Measurements from ENCODE around the gene SCAMP5.

The SCAMP5 gene

GRCh38 chr15:75030424-75030823, 35.1 kb downstream of the SCAMP5 start:
- no peak for DNase-seq (ENCODE audit: low spot score in 2 of 2)
- H3K4me3 ChIP-seq: no peak overlapping the region
- H3K9me3 ChIP-seq: no peaks in the 10 kb centered on the region
- peaks cover 3% of the 10 kb centered on the region for H3K4me1 ChIP-seq
- H3K27me3 ChIP-seq (ENCODE audit: low read depth): no peaks in the 10 kb centered on the region
- peaks cover 19% of the 10 kb centered on the region for H3K36me3 ChIP-seq (replicated peaks)
- in situ Hi-C loops (cut with MboI; ENCODE audit: low sequenced_read_pairs): no loop called here

DNA sequence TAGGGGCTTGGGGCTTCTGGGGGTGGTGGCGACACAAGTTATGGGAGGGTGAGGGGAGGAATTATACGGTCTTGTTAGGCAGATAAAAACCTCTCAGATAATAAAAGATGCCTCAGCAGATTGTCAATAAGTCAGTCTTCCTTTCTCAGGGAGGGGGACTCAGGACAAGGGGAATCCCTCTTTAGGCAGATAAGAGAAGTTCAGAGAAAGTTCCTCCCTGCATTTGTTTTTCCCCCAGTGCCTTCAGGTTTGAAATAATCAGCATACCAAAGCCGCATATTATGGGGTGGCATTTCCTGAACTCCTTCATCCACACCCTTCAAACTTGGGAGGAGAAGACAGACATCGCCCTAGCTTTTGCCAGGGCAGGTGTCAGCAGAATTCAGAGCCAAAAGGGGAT, 36.5 kb downstream of the SCAMP5 start:
- H3K36me3 ChIP-seq (replicated peaks): peaks cover 13% of the 10 kb centered on the region
- in situ Hi-C loops (cut with MboI; ENCODE audit: low sequenced_read_pairs): no loop called here
- peaks cover 3% of the 10 kb centered on the region for H3K4me1 ChIP-seq
- no peaks in the 10 kb centered on the region for H3K9me3 ChIP-seq
- no peaks in the 10 kb centered on the region for H3K27me3 ChIP-seq (ENCODE audit: low read depth)
- DNase-seq (ENCODE audit: low spot score in 2 of 2): no peak
- H3K4me3 ChIP-seq: no peak overlapping the region

GRCh38 chr15:75032395-75032794, 37.0 kb downstream of the SCAMP5 start:
- in situ Hi-C loops (cut with MboI; ENCODE audit: low sequenced_read_pairs): no loop called here
- H3K27me3 ChIP-seq (ENCODE audit: low read depth): no peaks in the 10 kb centered on the region
- H3K4me1 ChIP-seq: peaks cover 3% of the 10 kb centered on the region
- no peaks in the 10 kb centered on the region for H3K9me3 ChIP-seq
- H3K4me3 ChIP-seq: no peak overlapping the region
- DNase-seq (ENCODE audit: low spot score in 2 of 2): no peak
- H3K36me3 ChIP-seq (replicated peaks): peaks cover 13% of the 10 kb centered on the region

GRCh38 chr15:75033809-75034208, 38.4 kb downstream of the SCAMP5 start:
- Histone ChIP-seq H3K27me3 (ENCODE audit: low read depth) (no peaks in the 10 kb centered on the region), H3K4me1 (peaks cover 3% of the 10 kb centered on the region), H3K36me3 (replicated peaks) (peaks cover 19% of the 10 kb centered on the region), H3K9me3 (no peaks in the 10 kb centered on the region), H3K4me3 (no peak overlapping the region)
- no peak for DNase-seq (ENCODE audit: low spot score in 2 of 2)
- in situ Hi-C loops (cut with MboI; ENCODE audit: low sequenced_read_pairs): no loop called here

GRCh38 chr15:75034615-75035014, 39.3 kb downstream of the SCAMP5 start:
- H3K27me3 ChIP-seq (ENCODE audit: low read depth): no peaks in the 10 kb centered on the region
- H3K9me3 ChIP-seq: no peaks in the 10 kb centered on the region
- peaks cover 19% of the 10 kb centered on the region for H3K36me3 ChIP-seq (replicated peaks)
- in situ Hi-C loops (cut with MboI; ENCODE audit: low sequenced_read_pairs): no loop called here
- H3K4me1 ChIP-seq: peaks cover under 1% of the 10 kb centered on the region
- no peak for DNase-seq (ENCODE audit: low spot score in 2 of 2)
- no peak overlapping the region for H3K4me3 ChIP-seq

GRCh38 chr15:75036212-75036616, 40.9 kb downstream of the SCAMP5 start:
- Histone ChIP-seq H3K36me3 (replicated peaks) (peaks cover 6% of the 10 kb centered on the region), H3K4me3 (no peak overlapping the region), H3K4me1 (no peaks in the 10 kb centered on the region; the same call in 1 of the 2 replicates), H3K9me3 (no peaks in the 10 kb centered on the region), H3K27me3 (ENCODE audit: low read depth) (no peaks in the 10 kb centered on the region)
- in situ Hi-C loops (cut with MboI; ENCODE audit: low sequenced_read_pairs): no loop called here
- DNase-seq (ENCODE audit: low spot score in 2 of 2): peak in 1 of 2 experiments; percentile 49

DNA sequence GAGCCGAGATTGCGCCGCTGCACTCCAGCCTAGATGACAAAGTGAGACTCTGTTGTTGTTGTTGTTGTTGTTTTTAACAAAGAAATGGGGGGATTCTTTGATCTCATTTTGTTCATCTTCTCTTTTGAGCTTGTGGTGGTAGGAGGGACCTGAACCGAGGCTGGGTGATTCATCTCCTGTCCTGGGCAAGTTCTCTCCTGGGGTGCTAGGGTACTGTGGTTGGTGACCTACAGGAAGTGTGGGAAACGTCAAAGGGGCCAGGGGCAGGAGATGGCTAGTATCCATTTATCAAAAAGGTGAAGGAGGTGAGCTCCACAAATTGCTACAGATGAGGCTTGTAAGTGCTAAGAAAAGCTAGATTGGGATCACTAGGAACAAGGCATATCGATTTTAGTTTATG, 42.3 kb downstream of the SCAMP5 start:
- Histone ChIP-seq H3K9me3 (no peaks in the 10 kb centered on the region), H3K4me1 (no peaks in the 10 kb centered on the region), H3K4me3 (no peak overlapping the region), H3K36me3 (replicated peaks) (peaks cover 12% of the 10 kb centered on the region), H3K27me3 (ENCODE audit: low read depth) (no peaks in the 10 kb centered on the region)
- no peak for DNase-seq (ENCODE audit: low spot score in 2 of 2)
- in situ Hi-C loops (cut with MboI; ENCODE audit: low sequenced_read_pairs): no loop called here

- in situ Hi-C loops (cut with MboI; ENCODE audit: low sequenced_read_pairs): no loop called here
- Histone ChIP-seq H3K4me1 (no peaks in the 10 kb centered on the region), H3K9me3 (no peaks in the 10 kb centered on the region), H3K27me3 (ENCODE audit: low read depth) (no peaks in the 10 kb centered on the region), H3K4me3 (no peak overlapping the region), H3K36me3 (replicated peaks) (peaks cover 14% of the 10 kb centered on the region)
- DNase-seq (ENCODE audit: low spot score in 2 of 2): no peak
Observed at GRCh38 chr15:75038231-75038630, 42.9 kb downstream of the SCAMP5 start.

DNA sequence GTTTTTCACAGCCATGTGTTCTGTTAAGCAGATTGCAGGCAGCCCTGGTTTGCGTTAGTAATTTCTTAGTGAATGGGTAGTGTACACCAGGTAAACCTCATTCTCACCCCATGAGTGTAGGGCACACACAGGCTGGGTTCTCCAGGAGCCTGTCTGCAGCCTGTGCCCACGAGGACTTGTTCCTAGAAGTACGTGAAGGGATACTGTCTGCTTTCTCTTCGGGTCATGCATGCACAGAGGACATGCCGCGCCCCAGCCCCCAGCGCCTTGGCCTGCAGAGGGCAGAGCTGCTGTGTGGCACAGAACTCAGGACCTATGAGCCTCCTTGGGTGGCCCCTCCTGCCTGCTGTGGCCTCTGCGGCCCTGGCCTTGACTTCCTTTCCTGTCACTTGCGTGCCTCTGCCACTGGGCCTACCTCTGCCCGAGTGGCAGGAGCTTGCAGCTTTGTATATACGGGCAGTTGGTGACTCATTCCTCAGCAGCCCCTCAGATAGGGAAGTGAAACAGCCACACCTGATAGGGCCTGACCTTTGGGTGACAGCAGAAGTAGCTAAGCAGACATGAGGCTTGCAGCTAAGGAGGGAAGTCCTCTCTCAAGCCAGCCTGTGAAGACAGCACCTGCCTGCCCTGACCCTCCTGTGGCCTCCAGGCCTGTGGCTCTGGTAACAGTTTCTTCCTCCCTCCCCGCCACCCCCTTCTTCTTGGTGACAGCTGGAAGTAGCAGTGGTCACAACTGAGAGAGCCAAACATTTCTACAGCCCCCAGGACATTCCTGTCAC, 47.6 kb downstream of the SCAMP5 start:
- no peaks in the 10 kb centered on the region for H3K27me3 ChIP-seq (ENCODE audit: low read depth)
- no peak overlapping the region for H3K4me3 ChIP-seq
- H3K4me1 ChIP-seq: no peaks in the 10 kb centered on the region; the same call in 1 of the 2 replicates
- H3K9me3 ChIP-seq: no peaks in the 10 kb centered on the region
- in situ Hi-C loops (cut with MboI; ENCODE audit: low sequenced_read_pairs): no loop called here
- peaks cover 23% of the 10 kb centered on the region for H3K36me3 ChIP-seq (replicated peaks)
- peak in 1 of 2 experiments; percentile 63 for DNase-seq (ENCODE audit: low spot score in 2 of 2)

GRCh38 chr15:75043509-75044257, 48.3 kb downstream of the SCAMP5 start:
- H3K4me1 ChIP-seq: no peaks in the 10 kb centered on the region; the same call in 1 of the 2 replicates
- in situ Hi-C loops (cut with MboI; ENCODE audit: low sequenced_read_pairs): no loop called here
- no peak overlapping the region for H3K4me3 ChIP-seq
- H3K36me3 ChIP-seq (replicated peaks): peaks cover 28% of the 10 kb centered on the region
- DNase-seq (ENCODE audit: low spot score in 2 of 2): no peak
- no peaks in the 10 kb centered on the region for H3K27me3 ChIP-seq (ENCODE audit: low read depth)
- H3K9me3 ChIP-seq: no peaks in the 10 kb centered on the region

- H3K4me1 ChIP-seq: no peaks in the 10 kb centered on the region; the same call in 1 of the 2 replicates
- no peaks in the 10 kb centered on the region for H3K9me3 ChIP-seq
- no peak for DNase-seq (ENCODE audit: low spot score in 2 of 2)
- no peaks in the 10 kb centered on the region for H3K27me3 ChIP-seq (ENCODE audit: low read depth)
- in situ Hi-C loops (cut with MboI; ENCODE audit: low sequenced_read_pairs): no loop called here
- H3K4me3 ChIP-seq: no peak overlapping the region
- peaks cover 35% of the 10 kb centered on the region for H3K36me3 ChIP-seq (replicated peaks)
Observed at GRCh38 chr15:75044258-75044878, 49.0 kb downstream of the SCAMP5 start.

DNA sequence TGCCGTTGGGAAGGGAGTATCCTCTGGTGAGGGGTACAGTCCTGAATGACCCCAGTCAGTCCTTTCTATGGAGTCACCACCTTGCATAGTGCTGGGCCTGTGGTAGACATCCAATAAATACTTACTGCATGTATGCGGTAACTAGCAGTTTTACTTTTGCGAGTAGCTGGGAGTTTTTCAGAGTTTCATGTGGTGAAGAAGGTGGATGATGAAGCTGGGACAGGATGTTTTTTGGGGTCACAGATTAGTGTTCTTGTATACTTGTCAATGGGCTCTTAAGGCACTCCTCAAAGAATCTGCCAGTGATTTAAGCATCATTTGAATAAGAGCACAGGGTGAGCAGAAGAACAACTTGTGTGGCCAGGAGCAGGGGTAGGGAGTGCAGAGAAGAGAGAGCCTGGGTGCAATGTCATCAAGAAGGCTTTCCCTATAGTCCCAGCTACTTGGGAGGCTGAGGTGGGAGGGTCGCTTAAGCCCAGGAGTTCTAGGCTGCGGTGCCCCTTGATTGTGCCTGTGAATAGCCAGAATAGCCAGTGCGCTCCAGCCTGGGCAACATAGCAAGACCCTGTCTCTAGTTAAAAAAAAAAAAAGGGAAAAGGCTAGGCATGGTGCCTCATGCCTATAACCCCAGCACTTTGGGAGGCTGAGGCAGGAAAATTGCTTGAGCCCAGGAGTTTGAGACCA, 50.1 kb downstream of the SCAMP5 start:
- Histone ChIP-seq H3K4me3 (no peak overlapping the region), H3K27me3 (ENCODE audit: low read depth) (no peaks in the 10 kb centered on the region), H3K9me3 (no peaks in the 10 kb centered on the region), H3K4me1 (no peaks in the 10 kb centered on the region; the same call in 1 of the 2 replicates), H3K36me3 (replicated peaks) (peaks cover 39% of the 10 kb centered on the region)
- no peak for DNase-seq (ENCODE audit: low spot score in 2 of 2)
- in situ Hi-C loops (cut with MboI; ENCODE audit: low sequenced_read_pairs): no loop called here

DNA sequence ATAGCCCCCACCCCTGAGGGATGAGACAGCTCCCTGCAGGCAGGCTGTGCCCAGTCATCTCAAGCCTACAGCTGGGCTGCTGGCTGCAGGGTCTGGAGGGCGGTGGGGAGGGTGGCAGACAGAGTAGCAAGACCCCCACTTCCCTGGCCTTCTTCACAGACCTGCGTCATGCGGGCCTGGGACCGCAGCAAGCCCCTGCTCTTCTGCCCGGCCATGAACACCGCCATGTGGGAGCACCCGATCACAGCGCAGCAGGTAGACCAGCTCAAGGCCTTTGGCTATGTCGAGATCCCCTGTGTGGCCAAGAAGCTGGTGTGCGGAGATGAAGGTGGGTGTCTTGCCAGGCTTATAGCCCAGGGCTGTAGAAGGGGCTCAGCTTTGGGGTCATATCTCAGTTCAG, 53.0 kb downstream of the SCAMP5 start:
- Histone ChIP-seq H3K4me1 (no peaks in the 10 kb centered on the region; the same call in 1 of the 2 replicates), H3K36me3 (replicated peaks) (peaks cover 30% of the 10 kb centered on the region), H3K27me3 (ENCODE audit: low read depth) (no peaks in the 10 kb centered on the region), H3K4me3 (no peak overlapping the region), H3K9me3 (no peaks in the 10 kb centered on the region)
- in situ Hi-C loops (cut with MboI; ENCODE audit: low sequenced_read_pairs): no loop called here
- no peak for DNase-seq (ENCODE audit: low spot score in 2 of 2)
